Measurements from ENCODE around the gene TMEM131L. TPM values are rescaled to one million over a fixed set of nuclear protein-coding genes. Genes with fewer than 3 reads are reported as not detected.

The TMEM131L gene
- total RNA-seq, 2 experiments from 2014 or later, result 51.7 to 52.4 TPM

DNA sequence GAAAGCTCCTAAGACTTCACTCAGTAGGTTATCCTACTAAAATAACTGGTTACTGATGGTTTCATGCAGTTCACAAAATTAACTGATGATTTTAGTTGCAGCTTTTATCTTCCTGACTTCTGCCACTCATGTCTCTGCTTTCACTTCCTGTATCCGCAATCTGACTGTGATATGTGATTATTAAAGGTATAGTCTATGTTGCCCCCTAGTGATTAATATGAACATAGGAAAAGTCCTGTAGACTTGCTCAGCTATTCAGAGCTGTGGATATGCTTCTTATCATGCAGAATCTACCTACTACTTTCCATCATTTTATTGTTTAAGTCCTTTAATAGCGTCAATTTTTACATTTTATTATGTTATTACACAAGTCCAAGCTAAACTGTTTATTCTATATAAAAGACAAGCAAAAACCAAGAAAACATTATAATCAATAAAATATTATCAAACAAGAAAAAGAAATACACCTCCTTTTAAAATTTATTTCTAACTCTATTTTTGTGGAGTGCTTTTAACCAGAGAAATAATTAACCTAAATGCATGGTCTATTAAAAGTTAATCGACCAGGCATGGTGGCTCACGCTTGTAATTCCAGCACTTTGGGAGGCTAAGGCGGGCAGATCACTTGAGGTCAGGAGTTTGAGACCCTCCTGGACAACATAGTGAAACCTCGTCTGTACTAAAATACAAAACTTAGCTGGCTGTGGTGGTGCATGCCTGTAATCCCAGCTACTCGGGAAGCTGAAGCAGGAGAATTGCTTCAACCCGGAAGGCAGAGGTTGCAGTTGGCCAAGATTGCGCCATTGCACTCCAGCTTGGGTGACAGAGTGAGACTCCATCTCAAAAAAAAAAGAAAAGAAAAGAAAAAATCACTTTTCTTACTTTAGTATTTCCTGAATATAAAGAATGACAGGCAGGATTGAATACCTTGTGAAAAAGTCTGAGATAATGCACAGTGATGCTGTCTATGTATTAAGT is 177.5 kb downstream of the TMEM131L start:
- Mint-ChIP-seq H3K4me1 (ENCODE audit: low read depth) (peaks cover 9% of the 10 kb centered on the region), H3K27ac (peak overlapping the region; percentile 13), H3K9me3 (peaks cover 1% of the 10 kb centered on the region), H3K27me3 (no peaks in the 10 kb centered on the region), H3K4me3 (no peak overlapping the region), H3K36me3 (ENCODE audit: low read depth) (no peaks in the 10 kb centered on the region)
- CTCF ChIA-PET, result interaction anchor here (0.6 to 5.0 kb wide), 63 partner anchors 8 to 560 kb away, joined by 3 to 51 read pairs (median 4); partner anchors contain the start of genes MND1 and TMEM131L
- peak; percentile 94 for ATAC-seq
- DNase-seq, result no peak
- TF ChIP-seq CTCF (IDR thresholded peaks at IDR 0.05), result peak; percentile 73
- POLR2A ChIA-PET, result interaction anchor here (1.2 to 1.6 kb wide), 2 partner anchors 8 to 178 kb away, joined by 3 to 5 read pairs; partner anchors contain the start of gene TMEM131L
- intact Hi-C loops (cut with micrococcal nuclease), result loop anchor here (2.0 to 10.0 kb wide), 4 partner anchors 114 to 499 kb away; partner anchors contain the start of gene MND1

GRCh38 chr4:153645183-153645582 is 179.0 kb downstream of the TMEM131L start:
- ATAC-seq (no peak), DNase-seq (peak; percentile 39)
- Mint-ChIP-seq H3K27me3 (no peaks in the 10 kb centered on the region), H3K4me1 (ENCODE audit: low read depth) (peaks cover 14% of the 10 kb centered on the region), H3K9me3 (peaks cover 1% of the 10 kb centered on the region), H3K27ac (no peak overlapping the region), H3K4me3 (no peak overlapping the region), H3K36me3 (ENCODE audit: low read depth) (no peaks in the 10 kb centered on the region)
- CTCF ChIA-PET, result interaction anchor here (0.7 to 5.0 kb wide), 15 partner anchors 10 to 559 kb away, joined by 3 to 51 read pairs (median 3); partner anchors contain the start of genes MND1 and TLR2
- POLR2A ChIA-PET, result no interaction called here
- intact Hi-C loops (cut with micrococcal nuclease), result loop anchor here (10.0 kb wide), 2 partner anchors 220 to 500 kb away; no protein-coding TSS in a partner anchor
- peak; percentile 50 for TF ChIP-seq CTCF (IDR thresholded peaks at IDR 0.05)

DNA sequence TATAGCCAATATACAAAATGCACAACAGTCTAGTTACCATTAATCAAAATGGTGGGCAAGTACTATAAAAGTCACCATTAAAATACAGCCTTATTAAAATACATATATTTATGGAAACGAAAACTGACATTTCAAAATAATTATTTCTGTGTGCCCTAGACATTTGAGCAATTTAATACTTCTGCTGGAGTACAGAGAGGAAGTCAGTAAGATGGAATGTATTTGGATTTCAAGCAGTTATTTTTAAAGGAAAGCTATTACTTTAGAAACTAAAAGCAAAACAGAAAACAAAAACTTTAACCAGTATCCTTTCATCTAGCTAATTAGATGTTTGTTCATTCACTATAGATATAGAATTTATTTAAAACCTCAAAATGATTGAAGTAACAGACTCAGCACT is 180.1 kb downstream of the TMEM131L start:
- Mint-ChIP-seq H3K4me1 (ENCODE audit: low read depth) (peaks cover 21% of the 10 kb centered on the region), H3K36me3 (ENCODE audit: low read depth) (no peaks in the 10 kb centered on the region), H3K9me3 (peaks cover 1% of the 10 kb centered on the region), H3K27ac (no peak overlapping the region), H3K27me3 (no peaks in the 10 kb centered on the region), H3K4me3 (no peak overlapping the region)
- CTCF ChIA-PET, result interaction anchor here (1.3 to 5.5 kb wide), 2 partner anchors 10 to 103 kb away, joined by 3 to 48 read pairs; no protein-coding TSS in a partner anchor
- TF ChIP-seq CTCF (IDR thresholded peaks at IDR 0.05), result no peak
- no peak for ATAC-seq
- DNase-seq, result no peak
- intact Hi-C loops (cut with micrococcal nuclease), result loop anchor here (10.0 kb wide), 2 partner anchors 221 to 501 kb away; no protein-coding TSS in a partner anchor
- POLR2A ChIA-PET, result no interaction called here

GRCh38 chr4:153646978-153647377 is 180.8 kb downstream of the TMEM131L start:
- Mint-ChIP-seq H3K27me3 (no peaks in the 10 kb centered on the region), H3K9me3 (peaks cover 1% of the 10 kb centered on the region), H3K4me1 (ENCODE audit: low read depth) (peaks cover 25% of the 10 kb centered on the region), H3K27ac (no peak overlapping the region), H3K4me3 (no peak overlapping the region), H3K36me3 (ENCODE audit: low read depth) (no peaks in the 10 kb centered on the region)
- ChIA-PET CTCF (interaction anchor here (1.0 to 5.5 kb wide), 7 partner anchors 10 to 306 kb away, joined by 3 to 48 read pairs (median 5); partner anchors contain the start of gene MND1), POLR2A (no interaction called here)
- ATAC-seq, result no peak
- intact Hi-C loops (cut with micrococcal nuclease), result loop anchor here (10.0 kb wide), 2 partner anchors 222 to 502 kb away; no protein-coding TSS in a partner anchor
- no peak for TF ChIP-seq CTCF (IDR thresholded peaks at IDR 0.05)
- DNase-seq, result no peak
